ENCODE data around the gene GALT.

GALT gene

GRCh38 chr9:34651321-34651720, 4.8 kb downstream of the GALT start:
- in situ Hi-C loops (cut with MboI; ENCODE audit: low sequenced_read_pairs), result no loop called here

- in situ Hi-C loops (cut with MboI; ENCODE audit: low sequenced_read_pairs), result no loop called here
Observed at GRCh38 chr9:34651876-34652601, 5.6 kb downstream of the GALT start, which contains the start of gene IL11RA. IL11RA (plus strand) TSS chr9:34652185; CDS start chr9:34655218, 3,033 bp downstream.

- in situ Hi-C loops (cut with MboI; ENCODE audit: low sequenced_read_pairs), result no loop called here
Observed at GRCh38 chr9:34652602-34653000, 6.1 kb downstream of the GALT start.

- in situ Hi-C loops (cut with MboI; ENCODE audit: low sequenced_read_pairs), result no loop called here
Observed at GRCh38 chr9:34653151-34654072, 6.9 kb downstream of the GALT start.

- in situ Hi-C loops (cut with MboI; ENCODE audit: low sequenced_read_pairs), result no loop called here
Observed at GRCh38 chr9:34654323-34655051, 8.0 kb downstream of the GALT start.

GRCh38 chr9:34655394-34655793, 8.9 kb downstream of the GALT start:
- in situ Hi-C loops (cut with MboI; ENCODE audit: low sequenced_read_pairs), result no loop called here

- in situ Hi-C loops (cut with MboI; ENCODE audit: low sequenced_read_pairs), result no loop called here
Observed at GRCh38 chr9:34656992-34657391, 10.5 kb downstream of the GALT start.

GRCh38 chr9:34658461-34658860, 12.0 kb downstream of the GALT start:
- in situ Hi-C loops (cut with MboI; ENCODE audit: low sequenced_read_pairs), result no loop called here

GRCh38 chr9:34659592-34660253, 13.2 kb downstream of the GALT start:
- in situ Hi-C loops (cut with MboI; ENCODE audit: low sequenced_read_pairs), result loop anchor here (10.0 kb wide), 1 partner anchor 55 kb away; no protein-coding TSS in a partner anchor

- in situ Hi-C loops (cut with MboI; ENCODE audit: low sequenced_read_pairs), result loop anchor here (10.0 kb wide), 1 partner anchor 58 kb away; no protein-coding TSS in a partner anchor
Observed at GRCh38 chr9:34662526-34663302, 16.2 kb downstream of the GALT start, which contains the start of gene CCL27. CCL27 (minus strand) TSS chr9:34662657; CDS start chr9:34662633, 24 bp downstream.

GRCh38 chr9:34663303-34663605, 16.8 kb downstream of the GALT start:
- in situ Hi-C loops (cut with MboI; ENCODE audit: low sequenced_read_pairs), result loop anchor here (10.0 kb wide), 1 partner anchor 58 kb away; no protein-coding TSS in a partner anchor

GRCh38 chr9:34664281-34665066, 18.0 kb downstream of the GALT start:
- in situ Hi-C loops (cut with MboI; ENCODE audit: low sequenced_read_pairs), result loop anchor here (10.0 kb wide), 1 partner anchor 60 kb away; no protein-coding TSS in a partner anchor

- in situ Hi-C loops (cut with MboI; ENCODE audit: low sequenced_read_pairs), result loop anchor here (10.0 kb wide), 1 partner anchor 60 kb away; no protein-coding TSS in a partner anchor
Observed at GRCh38 chr9:34665067-34665380, 18.5 kb downstream of the GALT start.

GRCh38 chr9:34665381-34666250, 19.1 kb downstream of the GALT start:
- in situ Hi-C loops (cut with MboI; ENCODE audit: low sequenced_read_pairs), result loop anchor here (10.0 kb wide), 1 partner anchor 61 kb away; no protein-coding TSS in a partner anchor

- in situ Hi-C loops (cut with MboI; ENCODE audit: low sequenced_read_pairs), result loop anchor here (10.0 kb wide), 1 partner anchor 65 kb away; no protein-coding TSS in a partner anchor
Observed at GRCh38 chr9:34669809-34670562, 23.5 kb downstream of the GALT start.

GRCh38 chr9:34671307-34671706, 24.8 kb downstream of the GALT start:
- in situ Hi-C loops (cut with MboI; ENCODE audit: low sequenced_read_pairs), result no loop called here

GRCh38 chr9:34674440-34674839, 28.0 kb downstream of the GALT start:
- in situ Hi-C loops (cut with MboI; ENCODE audit: low sequenced_read_pairs), result no loop called here

Measured in HL-60/S4 treated with retinoic acid at 250 ng/mL for 4 days and 3 days (cell line).